ENCODE results near the gene SLC12A7.
"Not testable (repeated sequence)": the region's sequence is repeated elsewhere in the genome, so short reads cannot be mapped to it uniquely, and the experiment has no call there.

The SLC12A7 gene

DNA sequence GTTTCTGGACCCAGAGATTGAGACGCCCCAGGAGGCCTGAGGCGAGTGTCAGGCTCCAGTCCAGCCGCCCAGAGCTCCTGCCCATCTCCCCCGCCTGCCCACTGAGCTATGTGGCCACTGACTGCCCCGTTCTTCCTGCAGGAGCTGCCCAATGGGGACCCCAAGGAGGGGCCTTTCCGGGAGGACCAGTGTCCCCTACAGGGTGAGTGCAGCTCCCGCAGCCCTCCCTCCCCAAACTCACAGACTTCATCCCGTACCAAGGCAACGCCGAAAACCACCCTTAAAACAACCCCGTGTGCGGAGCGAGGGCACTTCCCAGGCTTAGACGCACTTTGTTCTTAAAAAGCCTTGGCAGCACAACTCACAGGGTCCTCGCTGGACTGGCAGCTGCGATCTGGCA, 79.9 kb downstream of the SLC12A7 start:
- DNase-seq: no peak

DNA sequence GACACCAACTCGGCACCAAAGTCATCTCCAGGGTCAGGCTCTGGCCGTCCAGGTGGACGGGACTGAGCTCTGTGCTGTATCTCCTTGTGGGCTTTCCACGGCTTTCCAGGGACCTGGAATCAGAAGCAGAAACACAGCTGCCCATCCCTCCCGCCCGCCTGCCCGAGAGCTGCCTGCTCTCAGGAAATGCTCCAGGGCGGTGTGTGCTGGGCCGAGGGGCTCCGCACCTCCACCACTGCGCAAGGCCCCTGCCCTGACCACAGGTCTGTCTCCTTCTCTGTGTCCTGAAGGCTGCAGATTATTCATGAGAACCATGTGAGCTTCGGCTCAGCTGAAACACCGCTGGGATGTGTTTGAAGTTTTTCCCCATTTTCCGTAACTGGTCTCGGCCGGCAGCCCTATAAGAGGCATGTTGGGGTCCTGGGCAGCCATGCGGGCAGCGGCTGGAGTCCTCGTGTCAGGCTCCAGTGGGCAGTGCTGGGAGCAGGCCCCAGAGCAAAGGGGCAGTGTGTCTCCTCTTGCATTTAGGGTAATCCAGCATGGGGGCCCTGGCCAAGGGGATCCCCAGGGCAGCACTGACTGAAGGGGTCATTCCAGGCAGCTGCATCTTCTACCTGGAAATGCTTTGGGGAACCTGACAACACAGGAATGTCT, 80.4 kb downstream of the SLC12A7 start:
- no peak for DNase-seq

DNA sequence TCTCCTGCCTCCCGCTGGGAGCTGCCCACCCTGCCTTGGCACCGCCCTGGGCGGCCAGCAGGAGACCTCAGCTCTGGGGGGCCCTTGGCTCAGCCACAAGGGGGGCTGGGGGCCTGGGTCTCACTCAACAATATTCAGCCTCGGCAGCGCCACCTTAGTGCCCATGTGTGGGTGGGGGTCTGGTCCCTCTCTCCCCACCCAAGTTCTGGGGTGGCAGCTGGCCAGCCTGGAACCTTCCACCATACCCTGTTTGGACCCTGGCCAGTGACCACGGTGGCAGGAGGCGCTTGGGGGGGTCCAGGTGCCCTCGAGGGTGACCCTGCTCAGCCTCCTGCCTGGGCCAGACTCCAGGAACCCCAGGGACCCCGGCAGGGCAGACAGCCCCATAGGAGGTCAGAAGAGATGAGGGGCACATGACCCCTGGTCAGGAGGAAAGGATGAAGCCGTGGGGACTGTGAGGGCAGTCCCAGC, 81.0 kb downstream of the SLC12A7 start:
- DNase-seq: no peak

DNA sequence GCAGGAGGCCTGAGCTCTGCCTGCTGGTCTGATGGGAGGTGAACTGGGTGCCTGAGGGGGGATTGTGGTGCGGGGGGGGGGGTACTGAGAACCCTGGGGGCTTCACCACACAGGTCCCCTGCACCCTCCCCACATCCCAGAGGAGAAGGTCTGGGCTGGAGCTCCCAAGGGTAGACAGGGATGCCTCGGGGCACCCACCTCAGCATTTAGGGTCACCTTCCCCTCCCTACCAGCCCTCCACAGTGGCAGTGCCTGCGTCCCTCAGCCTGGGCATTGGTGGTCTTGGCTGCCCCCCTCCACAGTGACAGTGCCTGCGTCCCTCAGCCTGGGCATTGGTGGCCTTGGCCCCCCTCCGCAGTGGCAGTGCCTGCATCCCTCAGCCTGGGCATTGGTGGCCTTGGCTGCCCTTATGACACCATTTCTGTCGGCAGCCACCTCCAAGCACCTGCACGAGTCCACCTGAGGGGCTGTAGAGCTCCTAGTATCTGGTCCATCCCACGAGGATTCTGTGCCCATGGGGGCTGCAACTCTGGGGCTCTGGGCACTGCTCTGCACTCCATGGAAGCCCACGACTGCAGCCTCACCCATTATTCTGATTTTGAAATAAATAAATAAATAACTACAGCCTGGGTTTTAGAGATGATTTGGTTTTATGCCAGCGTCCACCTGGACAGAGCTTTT, 81.8 kb downstream of the SLC12A7 start:
- no peak for DNase-seq

DNA sequence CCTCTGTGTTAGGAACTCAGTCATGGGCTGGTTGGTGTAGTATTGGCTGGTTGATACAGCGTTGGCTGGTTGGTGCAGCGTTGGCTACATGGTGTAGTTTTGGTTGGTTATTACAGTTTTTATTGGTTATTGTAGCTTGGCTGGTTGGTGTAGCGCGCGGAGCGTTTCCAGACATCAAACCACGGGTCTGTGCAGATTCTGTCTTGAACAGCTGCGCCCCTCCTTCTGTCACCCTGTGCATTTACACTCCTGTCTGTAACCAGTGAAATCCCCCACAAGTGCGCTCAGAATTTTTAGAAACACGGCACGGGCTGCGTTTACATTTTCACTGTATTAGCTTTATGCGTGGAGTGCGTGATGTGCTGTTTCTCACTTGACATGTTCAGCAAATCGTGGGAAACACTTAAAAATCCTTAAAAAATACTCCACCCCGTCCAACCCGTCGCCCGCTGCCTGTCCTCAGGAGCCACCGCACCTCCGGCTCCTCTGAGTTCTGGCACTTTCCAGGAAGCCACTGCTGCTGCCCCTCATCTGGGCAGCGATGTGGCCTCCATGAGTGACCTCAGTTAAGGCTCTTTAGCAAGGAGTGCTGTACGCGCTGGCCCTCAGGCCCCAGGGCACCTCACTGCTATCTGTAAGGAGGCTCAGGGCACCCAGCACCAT, 82.5 kb downstream of the SLC12A7 start:
- no peak for DNase-seq

DNA sequence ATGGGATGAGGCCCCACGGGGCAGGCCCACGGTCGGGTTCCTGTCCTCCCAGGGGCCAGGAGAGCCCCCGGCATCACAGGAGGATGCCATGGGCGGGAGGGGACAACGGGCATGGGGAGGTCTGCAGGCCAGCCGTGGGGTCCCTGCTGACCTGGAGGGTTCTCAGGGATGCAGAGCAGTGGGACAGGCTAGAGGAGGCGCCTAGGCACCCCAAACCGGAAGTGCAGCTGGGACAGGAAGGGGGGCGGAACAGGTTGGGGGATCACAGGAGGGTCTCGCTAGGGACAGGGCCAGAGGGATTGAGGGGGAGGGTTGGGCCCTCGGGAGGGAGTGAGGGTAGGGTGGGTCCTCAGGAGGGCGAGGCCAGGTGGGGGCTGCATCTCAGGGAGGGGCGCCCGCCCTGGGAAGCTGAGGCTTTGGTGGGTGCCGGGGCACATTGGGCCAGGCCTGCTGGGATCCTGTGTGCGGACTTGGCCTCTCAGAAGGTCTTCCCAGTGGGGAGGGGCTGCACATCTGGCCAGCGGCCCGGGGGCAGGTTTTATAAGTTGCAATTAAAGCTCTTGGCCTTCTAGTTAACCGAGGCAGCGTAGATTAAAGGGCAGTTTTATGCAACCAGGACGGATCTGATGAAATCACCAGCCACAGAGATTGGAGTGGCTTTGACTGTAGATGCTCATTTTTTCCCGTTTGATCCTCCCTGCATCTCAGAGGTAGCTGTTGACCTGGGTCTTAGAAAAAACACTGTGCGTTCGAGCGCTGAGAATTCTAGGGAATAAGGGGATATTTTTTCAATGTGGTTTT, 83.2 kb downstream of the SLC12A7 start:
- DNase-seq: no peak

DNA sequence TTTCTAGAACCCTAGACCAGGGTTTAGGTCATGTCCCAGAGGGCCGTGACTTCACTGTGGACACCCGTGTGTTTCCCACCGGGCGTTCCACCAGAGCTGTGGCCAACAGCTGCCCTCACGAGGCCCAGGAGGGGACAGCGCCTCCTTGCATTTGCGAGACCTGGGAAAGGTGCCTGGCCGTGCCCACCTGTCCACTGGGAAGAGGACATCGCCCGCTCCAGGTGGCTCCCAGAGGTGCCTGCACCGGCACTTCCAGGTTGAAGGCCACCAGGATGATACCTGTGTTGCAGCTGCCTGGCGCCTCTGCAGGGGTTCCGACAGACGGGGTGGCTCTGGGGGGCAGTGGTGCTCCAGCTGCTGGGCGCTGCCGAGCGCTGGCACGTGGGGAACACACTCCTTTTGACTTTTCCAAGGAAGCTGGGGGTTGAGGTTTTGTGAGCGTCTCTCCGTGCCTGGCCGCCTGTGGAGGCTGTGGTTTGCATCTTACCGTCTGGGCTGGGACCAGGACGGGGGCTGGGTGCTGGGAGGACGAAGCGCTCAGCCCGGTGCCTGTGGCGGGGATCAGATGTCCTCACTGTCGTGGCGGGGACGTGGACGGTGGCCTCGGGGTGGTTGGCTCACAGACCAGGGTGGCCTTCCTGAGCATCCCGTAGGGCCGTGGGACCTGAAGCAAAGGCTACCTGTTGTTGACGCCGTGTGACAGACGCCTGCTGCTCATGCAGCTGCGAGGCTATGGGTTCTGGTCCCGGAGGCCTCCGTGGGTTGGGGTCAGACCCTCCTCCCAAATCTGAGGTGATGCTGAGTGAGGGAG, 84.0 kb downstream of the SLC12A7 start:
- DNase-seq: no peak

DNA sequence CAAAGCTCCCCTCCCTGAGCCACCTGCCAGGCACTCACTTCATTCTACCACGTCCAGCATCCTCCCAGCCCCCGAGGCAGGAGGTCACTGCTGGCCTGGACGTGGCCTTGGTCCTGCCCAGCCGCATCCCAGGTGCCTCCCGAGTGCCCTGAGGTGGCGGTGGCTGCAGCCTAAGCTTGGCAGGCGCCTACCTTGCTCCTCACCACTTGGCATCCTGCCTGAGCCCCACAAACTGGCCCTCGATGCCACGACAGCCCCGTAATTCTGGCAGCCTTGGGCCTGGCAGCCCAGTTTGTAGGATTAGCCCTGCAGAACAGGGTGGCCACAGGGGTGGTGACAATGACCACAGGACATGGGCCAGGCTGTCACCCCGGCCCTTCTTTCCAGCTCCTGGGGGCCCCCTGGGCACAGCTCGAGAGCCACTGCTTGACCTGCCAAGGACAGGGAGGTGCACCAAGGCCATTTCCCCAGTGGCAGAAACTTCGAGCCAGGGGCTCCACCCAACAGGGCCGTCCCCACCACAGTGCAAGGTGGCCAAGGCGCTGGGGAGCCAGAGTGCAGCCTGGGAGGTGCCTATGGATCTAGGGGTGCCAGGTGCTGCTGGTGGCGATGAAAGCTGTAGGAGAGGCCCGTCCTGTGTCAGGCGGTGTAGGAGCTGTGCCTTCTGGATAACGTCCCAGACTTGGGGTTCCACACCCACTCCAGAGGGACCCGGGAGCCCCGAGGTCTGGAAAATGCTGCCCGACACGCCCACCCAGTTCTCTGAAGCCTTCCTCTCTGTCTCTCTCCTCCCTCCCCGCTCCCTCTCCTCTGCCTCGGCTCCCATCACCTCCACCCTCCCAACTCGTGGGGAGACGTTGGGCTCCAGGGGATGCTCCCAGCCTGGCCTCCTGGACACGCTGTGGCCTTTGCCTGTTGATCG, 84.9 kb downstream of the SLC12A7 start:
- no peak for DNase-seq

DNA sequence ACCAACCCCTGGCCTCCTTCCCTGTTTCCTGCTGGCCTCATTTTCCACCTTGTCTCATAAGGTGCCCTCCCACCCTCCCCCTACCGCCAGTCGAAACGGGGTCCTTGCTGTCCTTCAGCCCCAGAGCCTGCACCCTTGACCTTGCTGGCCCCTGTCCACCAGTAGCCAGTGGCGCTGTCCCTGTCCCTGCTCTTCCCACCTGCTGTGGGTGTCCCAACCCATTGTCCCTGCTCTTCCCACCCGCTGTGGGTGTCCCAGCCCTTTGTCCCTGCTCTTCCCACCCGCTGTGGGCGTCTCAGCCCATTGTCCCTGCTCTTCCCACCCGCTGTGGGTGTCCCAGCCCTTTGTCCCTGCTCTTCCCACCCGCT, 89.9 kb downstream of the SLC12A7 start:
- not testable (repeated sequence) for DNase-seq

DNA sequence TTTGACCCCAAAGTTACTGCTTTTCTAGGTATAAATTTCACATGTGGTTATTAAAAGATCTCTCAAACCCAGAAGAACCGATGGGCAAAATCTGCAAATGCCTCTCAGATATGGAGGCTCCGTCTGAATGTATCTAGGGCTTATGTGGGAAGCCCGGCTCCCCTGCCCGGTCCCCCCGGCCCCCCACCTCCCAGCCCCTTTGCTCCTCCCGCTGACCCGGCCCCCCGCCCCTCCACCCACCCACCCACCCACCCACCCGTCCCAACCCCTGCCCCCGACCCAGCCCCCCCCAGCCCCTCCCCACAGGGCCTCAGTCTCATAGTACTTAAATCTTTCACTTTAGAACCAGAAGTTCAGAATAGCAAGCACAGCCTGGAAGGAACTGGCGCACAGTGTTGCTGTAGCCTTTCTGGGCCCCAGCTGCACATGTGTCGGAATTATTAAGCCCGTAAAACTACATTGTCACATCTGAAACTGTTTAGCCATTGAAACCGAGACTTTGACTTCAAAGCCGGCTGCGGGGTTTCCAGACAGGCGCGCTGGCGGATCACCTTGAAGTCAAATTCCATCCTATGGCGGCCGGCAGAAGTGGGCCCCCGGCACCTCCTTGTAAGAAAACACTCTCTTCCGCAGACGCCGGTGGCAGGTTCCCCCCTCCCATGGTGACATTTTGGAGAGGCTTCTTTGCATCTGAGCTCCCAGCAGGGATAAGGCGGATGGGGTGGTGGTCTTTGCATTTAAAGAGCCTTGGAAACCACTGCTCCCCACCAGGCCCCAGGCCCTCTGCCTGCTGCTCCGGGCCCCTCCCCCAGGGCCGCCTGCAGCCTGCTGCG, 90.5 kb downstream of the SLC12A7 start:
- DNase-seq: no peak

DNA sequence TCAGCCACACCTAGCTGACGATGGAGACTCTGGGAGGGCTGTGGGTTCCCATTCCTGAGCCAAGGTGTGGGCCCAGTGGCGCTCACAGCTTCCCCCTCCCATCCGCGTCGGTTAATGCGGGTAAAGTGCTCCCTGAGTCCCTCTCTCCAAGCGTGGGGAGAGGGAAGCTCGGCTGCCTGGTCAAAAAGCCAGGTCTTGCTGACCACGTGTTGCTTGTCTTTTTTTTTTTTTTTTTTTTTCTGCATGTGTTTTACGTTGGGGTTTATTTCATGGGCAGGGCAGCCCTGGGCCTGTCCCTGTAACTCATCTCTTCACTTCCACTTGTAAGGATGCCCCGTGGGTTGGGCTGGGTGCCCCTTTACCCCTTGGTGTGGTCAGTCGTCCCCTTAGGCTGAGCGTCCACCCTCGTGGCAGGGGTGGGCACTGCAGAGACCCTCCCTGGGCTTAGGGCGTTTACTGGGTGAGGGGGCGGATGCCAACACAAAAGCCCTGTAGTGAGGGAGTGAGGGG, 91.4 kb downstream of the SLC12A7 start:
- no peak for DNase-seq

DNA sequence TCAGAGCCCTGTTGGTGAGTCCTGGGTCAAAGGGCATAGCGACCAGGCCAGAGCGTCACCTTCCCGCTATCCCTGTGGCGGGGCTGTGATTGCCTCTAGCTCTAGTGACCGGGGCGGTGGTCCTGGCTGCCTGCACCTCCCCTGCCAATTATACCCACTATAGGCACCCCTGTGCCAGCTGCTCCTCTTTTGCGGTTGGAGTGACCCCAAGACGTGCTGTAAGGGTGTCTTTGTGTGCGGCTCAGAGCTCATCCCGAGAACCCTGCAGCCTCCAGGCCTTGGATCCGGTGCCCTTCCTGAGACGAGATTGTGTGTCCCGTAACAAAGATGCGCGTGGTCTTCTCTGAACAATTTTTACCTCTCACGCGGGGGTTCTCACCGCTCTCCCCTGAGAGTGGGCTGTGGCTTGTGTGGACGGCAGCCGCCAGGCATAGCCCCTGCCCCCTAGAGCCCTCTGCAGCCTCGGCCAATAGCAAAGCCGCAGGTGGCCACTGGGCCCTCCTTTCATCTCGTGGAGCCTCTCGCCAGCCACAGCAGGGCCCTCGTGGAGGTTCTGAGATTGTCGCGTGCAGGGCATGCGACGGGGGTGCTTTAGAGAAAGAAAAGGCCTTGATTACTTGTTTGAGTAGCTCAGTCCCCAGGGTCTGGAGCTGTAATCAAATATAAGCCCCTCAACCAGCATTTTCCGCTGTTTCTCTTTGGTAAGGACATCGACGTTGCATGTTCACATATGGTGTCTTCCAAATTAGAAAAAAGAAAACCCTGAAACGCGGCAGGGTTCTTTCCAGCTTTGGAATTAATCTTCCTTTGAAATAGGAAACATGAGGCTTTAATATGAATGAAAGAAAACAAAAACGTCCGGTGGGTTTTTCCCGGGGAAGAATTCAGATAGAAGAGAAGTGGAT, 92.6 kb downstream of the SLC12A7 start:
- no peak for DNase-seq

DNA sequence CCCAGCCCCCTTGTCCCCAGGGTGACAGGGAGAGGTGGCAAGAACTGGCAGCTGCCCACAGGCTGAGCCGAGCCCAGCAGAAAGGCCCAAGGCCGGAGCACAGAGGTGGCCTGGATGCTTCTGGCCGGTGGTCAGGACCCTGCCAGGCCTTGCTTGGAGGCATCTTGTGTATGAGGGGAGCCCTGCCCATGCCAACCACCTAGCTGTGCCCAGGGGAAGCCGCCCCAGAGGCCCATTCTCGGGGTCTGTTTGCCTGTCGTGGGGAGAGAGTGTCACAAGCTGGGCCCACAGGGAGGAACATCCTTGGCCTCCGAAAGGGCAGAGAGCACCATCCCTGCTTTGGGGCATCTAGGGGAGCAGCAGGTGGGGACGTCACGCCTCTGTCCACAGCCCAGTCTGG, 93.3 kb downstream of the SLC12A7 start:
- no peak for DNase-seq

DNA sequence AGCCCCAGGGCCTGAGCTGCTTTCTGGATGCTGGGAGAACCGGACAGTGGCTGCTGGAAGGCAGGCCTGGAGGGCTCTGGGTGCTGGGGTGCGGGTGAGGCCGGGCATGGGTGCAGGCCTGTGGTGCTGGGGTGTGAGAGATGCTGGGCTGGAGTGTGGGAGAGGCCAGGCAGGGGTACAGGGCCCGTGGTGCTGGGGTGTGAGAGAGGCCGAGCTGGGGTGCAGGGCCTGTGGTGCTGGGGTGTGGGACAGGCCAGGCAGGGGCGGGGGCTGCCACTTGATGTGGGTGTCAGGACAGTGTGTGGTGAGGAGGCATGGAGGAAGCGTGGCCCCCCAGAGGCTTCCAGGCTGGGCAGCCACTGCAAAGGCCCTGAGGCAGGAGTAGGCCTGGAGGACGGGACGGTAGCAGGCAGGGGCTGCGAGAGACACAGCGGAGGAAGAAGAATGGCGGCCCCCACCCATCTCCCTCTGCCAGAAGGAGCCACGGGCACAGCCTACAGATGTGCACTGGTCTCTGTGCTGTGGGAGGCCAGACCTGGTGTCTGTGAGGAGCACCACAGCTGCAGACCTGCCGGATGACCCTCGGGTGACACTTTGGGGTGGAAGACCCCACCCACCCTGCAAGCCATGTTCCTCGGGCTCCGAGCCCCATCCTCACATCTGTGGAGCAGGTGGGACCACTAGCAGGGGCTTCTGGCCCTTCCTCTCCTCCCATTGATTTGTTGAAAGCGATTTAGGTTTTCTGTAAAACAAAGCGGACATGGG, 94.0 kb downstream of the SLC12A7 start:
- no peak for DNase-seq

DNA sequence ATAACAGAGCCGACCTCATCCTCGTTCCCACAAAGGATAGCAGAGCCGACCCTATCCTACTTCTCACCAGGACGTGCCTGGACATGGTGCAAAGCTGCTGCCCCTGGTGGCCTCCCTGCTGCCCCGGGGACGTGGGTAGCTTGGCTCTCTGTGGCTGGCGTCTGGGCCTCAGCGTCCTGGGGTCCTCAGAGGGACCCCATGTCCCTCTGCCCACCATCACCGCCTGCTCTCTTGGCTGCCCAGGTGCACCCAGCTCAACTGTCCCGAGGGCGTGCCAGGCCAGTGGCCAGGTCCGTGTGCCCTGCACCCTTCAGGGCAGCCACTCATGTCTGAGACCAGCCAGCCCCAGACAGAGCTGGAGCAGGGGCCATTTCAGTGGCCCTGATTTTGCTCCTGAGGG, 94.8 kb downstream of the SLC12A7 start:
- no peak for DNase-seq

DNA sequence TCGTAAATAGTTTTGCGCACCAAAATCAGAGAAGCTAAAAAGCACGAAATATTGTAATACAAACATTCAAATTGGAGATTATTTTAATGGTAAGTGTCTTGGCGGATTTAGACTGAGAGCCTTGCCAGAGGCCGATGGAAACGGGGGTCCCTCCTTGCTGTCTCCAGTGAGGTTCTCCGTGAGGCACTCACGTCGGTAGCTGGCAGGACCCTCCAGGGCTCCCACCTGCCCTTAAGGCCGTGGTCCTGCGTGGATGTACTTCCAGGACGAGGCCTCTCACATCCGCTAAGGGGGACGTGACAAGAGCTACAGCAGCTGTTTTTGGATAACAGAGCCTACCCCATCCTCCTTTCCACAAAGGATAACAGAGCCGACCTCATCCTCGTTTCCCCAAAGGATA, 95.4 kb downstream of the SLC12A7 start:
- DNase-seq: no peak

DNA sequence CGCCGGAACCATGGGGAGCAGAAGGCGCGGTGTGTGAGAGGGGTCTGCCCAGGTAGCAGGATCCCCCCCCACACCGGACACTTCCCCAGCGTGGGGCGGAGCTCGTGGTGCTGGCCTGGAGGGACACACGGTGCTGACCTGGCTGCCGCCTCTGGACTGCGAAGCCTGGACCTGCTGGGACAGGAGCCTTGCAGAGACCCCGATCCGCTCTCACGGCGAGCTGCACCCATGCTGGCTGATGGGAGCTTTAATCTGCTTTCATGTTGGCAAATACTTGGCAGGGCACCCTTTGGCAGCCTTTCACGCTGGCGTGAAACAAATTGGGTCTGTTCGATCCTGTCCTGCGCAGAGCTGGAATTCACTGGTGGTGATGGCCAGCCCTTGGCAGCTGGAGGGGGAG, 95.8 kb downstream of the SLC12A7 start:
- peak; percentile 43 for DNase-seq

DNA sequence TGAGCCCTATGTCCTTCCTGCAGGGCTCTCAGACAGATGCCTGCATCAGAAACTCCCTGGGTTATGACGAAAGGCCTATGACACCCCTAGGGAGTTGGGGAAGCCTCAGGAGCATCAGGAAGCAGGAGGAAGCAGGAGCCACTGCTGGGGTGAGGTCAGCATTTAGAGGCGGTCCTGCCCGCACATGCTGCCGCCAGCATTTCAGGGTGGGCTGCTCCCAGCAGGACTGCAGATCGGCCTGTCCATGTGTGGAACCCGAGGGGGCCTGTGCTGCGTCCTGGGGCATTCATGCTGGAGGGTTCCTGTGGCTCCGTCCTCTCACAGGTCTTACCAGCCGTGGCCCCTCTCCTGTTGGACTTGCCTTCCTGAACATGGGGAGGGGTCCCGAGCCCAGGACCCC, 96.4 kb downstream of the SLC12A7 start:
- no peak for DNase-seq

Data from midbrain (tissue), 1 donor.